CD14-positive monocyte (primary cell): ENCODE results near the gene CTSD. TPM values are rescaled to one million over a fixed set of nuclear protein-coding genes. Genes with fewer than 3 reads are reported as not detected.

Experiments used
- DNase-seq, 3 donors: peaks; one replicate each; pipeline ENCODE4 v3.0.0-alpha.2; 2011 to 2022
- H2AFZ ChIP-seq: 2 replicates; pipeline ENCODE4 v1.6.0; 2012; ENCODE audit warnings: mild to moderate bottlenecking, low read depth, low read length, inconsistent platforms; ENCODE audit not compliant: insufficient read depth, poor library complexity, severe bottlenecking
- H3K27ac ChIP-seq, 2 donors: 1 replicate in 1 of 2; 2 replicates in 1 of 2; pipeline ENCODE4 v1.5.1; 2012 to 2013; ENCODE audit warnings: low read length in 2 of 2, control low read depth in 1 of 2, inconsistent platforms in 1 of 2, low read depth in 1 of 2, mild to moderate bottlenecking in 1 of 2
- H3K27me3 ChIP-seq, 2 donors: one replicate each; pipeline versions ENCODE4 v1.6.0 to v1.6.1; 2011 to 2013; ENCODE audit warnings: low read length in 2 of 2; ENCODE audit not compliant: control insufficient read depth in 2 of 2, insufficient read depth in 2 of 2
- H3K36me3 ChIP-seq, 2 donors: replicated peaks in 1 of 2; 1 replicate in 1 of 2; 2 replicates in 1 of 2; pipeline versions ENCODE4 v1.5.1 to v1.6.1; 2012 to 2013; ENCODE audit warnings: low read length in 2 of 2, control low read depth in 1 of 2, inconsistent platforms in 1 of 2, mild to moderate bottlenecking in 1 of 2; ENCODE audit not compliant: insufficient read depth in 2 of 2, control insufficient read depth in 1 of 2
- H3K4me1 ChIP-seq, 2 donors: 1 replicate in 1 of 2; 2 replicates in 1 of 2; pipeline versions ENCODE4 v1.5.1 to v1.6.1; 2012 to 2013; ENCODE audit warnings: low read length in 2 of 2, control low read depth in 1 of 2, inconsistent platforms in 1 of 2, mild to moderate bottlenecking in 1 of 2, moderate library complexity in 1 of 2; ENCODE audit not compliant: insufficient read depth in 2 of 2, control insufficient read depth in 1 of 2
- H3K4me2 ChIP-seq: replicated peaks from 2 replicates; pipeline ENCODE3; 2012; ENCODE audit warnings: low read length, moderate library complexity, mild to moderate bottlenecking; ENCODE audit not compliant: poor library complexity, severe bottlenecking; ENCODE audit errors: extremely low read depth
- H3K4me3 ChIP-seq, 3 experiments: fragments of 200-600 bp in 1 of 3; sonication (generic) in 1 of 3; replicated peaks in 1 of 3; 1 replicate in 2 of 3; 2 replicates in 1 of 3; pipeline ENCODE4 v1.5.1; 2011 to 2013; ENCODE audit warnings: low read length in 3 of 3, mild to moderate bottlenecking in 3 of 3, control low read depth in 2 of 3, low read depth in 2 of 3, inconsistent platforms in 1 of 3, moderate library complexity in 1 of 3
- H3K79me2 ChIP-seq: 2 replicates; pipeline ENCODE4 v1.6.0; 2012; ENCODE audit warnings: mild to moderate bottlenecking, control low read depth, inconsistent platforms, low read length, moderate library complexity; ENCODE audit not compliant: insufficient read depth
- H3K9ac ChIP-seq: 2 replicates; pipeline ENCODE4 v1.6.0; 2017; ENCODE audit warnings: low read length, mild to moderate bottlenecking; ENCODE audit not compliant: insufficient read depth, poor library complexity, severe bottlenecking
- H3K9me3 ChIP-seq, 2 donors: replicated peaks in 1 of 2; 1 replicate in 1 of 2; 2 replicates in 1 of 2; pipeline versions ENCODE4 v1.5.1 to v1.6.1; 2012 to 2013; ENCODE audit warnings: low read length in 2 of 2, control low read depth in 1 of 2; ENCODE audit not compliant: control insufficient read depth in 1 of 2, insufficient read depth in 1 of 2
- H4K20me1 ChIP-seq: 2 replicates; pipeline ENCODE4 v1.6.0; 2012; ENCODE audit warnings: mild to moderate bottlenecking, low read length, control low read depth, moderate library complexity; ENCODE audit not compliant: insufficient read depth
- H3K27ac Mint-ChIP-seq, 7 donors: one replicate each; pipeline ENCODE4 v1.8.0; 2020; ENCODE audit warnings: mild to moderate bottlenecking in 7 of 7, mixed read lengths in 7 of 7, moderate library complexity in 6 of 7, inconsistent platforms in 2 of 7
- H3K27me3 Mint-ChIP-seq, 3 donors: one replicate each; pipeline ENCODE4 v1.8.0; 2021 to 2022; ENCODE audit warnings: low read depth in 3 of 3, mild to moderate bottlenecking in 3 of 3, mixed read lengths in 3 of 3, moderate library complexity in 3 of 3, inconsistent platforms in 1 of 3
- H3K36me3 Mint-ChIP-seq, 2 donors: one replicate each; pipeline ENCODE4 v1.8.0; 2020; ENCODE audit warnings: mixed read lengths in 2 of 2, inconsistent platforms in 1 of 2, mild to moderate bottlenecking in 1 of 2
- H3K4me1 Mint-ChIP-seq: one replicate; pipeline ENCODE4 v1.8.0; 2020; ENCODE audit warnings: mild to moderate bottlenecking, mixed read lengths
- H3K4me3 Mint-ChIP-seq, 2 donors: one replicate each; pipeline ENCODE4 v1.8.0; 2020; ENCODE audit warnings: mild to moderate bottlenecking in 2 of 2, mixed read lengths in 2 of 2, moderate library complexity in 1 of 2
- H3K9me3 Mint-ChIP-seq, 7 donors: one replicate each; pipeline ENCODE4 v1.8.0; 2020 to 2022; ENCODE audit warnings: mixed read lengths in 7 of 7, mild to moderate bottlenecking in 6 of 7, moderate library complexity in 6 of 7, inconsistent platforms in 2 of 7
- CTCF ChIP-seq: fragments of 200-600 bp; IDR thresholded peaks from one replicate; pipeline ENCODE4 v1.8.0; 2022; ENCODE audit warnings: antibody characterized with exemption, mild to moderate bottlenecking
- WGBS: methylation state at CpG from one replicate; pipeline ENCODE4 v1.1.5; 2013; ENCODE audit warnings: missing lambda C conversion rate; ENCODE audit not compliant: insufficient coverage; 5-methylcytosine and 5-hydroxymethylcytosine counted together
- intact Hi-C, 2 donors: fragments of 100-400 bp; cut with micrococcal nuclease; formaldehyde crosslinking; loops; one replicate each; pipeline versions ENCODE4 v1.15.0 to v1.15.1; 2023
- polyA plus RNA-seq, 3 donors: library from polyadenylated mRNA; depleted of rRNA in 1 of 3; unstranded in 2 of 3; stranded (reverse) in 1 of 3; fragments of 300-500 nt in 2 of 3; fragments of >200 nt in 1 of 3; fragmentation: Illumina TruSeq in 2 of 3; gene quantifications; 1 replicate in 2 of 3; 2 replicates in 1 of 3; pipeline ENCODE4 v1.2.3, GENCODE V29; 2012 to 2021

The CTSD gene
- polyA plus RNA-seq, 3 donors = 835 to 1,372 (median 855) TPM

DNA sequence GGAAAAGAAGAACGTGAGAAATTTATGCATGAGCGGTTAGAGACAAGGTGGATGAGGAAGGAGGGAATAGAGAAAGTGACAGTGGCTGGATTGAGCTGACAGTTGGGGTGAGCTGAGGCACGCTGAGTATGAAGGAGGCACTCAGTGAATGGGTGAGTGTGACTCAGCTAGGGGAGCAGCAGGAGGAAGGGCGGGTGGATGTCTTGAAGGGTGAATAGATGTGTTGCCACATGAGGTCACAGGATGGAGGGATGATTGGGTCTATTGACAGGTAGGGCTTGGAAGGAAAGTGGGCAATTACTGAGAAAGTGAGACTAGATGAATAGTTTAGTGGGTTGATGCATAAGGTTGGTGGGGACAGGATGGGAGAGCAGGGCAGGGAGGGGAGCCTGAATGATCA is 21.4 kb downstream of the CTSD start:
- no peak for TF ChIP-seq CTCF
- no peaks in the 10 kb centered on the region for H3K79me2 ChIP-seq
- H3K27ac ChIP-seq = no peak overlapping the region
- H3K4me3 ChIP-seq = no peak overlapping the region
- Mint-ChIP-seq H3K9me3 (peaks cover 5 to 15% (median 10%) of the 10 kb centered on the region in 7 donors), H3K36me3 (peaks cover under 1 to 15% of the 10 kb centered on the region in 2 donors), H3K27ac (no peak overlapping the region), H3K4me3 (no peak overlapping the region), H3K27me3 (peaks cover 28 to 42% (median 39%) of the 10 kb centered on the region in 3 donors), H3K4me1 (peaks cover 13% of the 10 kb centered on the region)
- WGBS = 80% methylated on average over 4 of the region's 4 CpGs
- peaks cover 8 to 12% of the 10 kb centered on the region in 2 donors for H3K9me3 ChIP-seq
- H3K27me3 ChIP-seq = peaks cover 5 to 40% of the 10 kb centered on the region in 2 donors
- H4K20me1 ChIP-seq = peaks cover 10% of the 10 kb centered on the region
- intact Hi-C loops = loop anchor here in 1 of 2 donors (5.0 kb wide), 1 partner anchor 90 kb away; the partner anchor contains the start of gene SYT8
- H3K36me3 ChIP-seq = no peaks in the 10 kb centered on the region
- H3K9ac ChIP-seq = no peak overlapping the region
- H3K4me1 ChIP-seq = peaks cover 11 to 16% of the 10 kb centered on the region in 2 donors
- no peak for DNase-seq
- no peak overlapping the region for H2AFZ ChIP-seq
- H3K4me2 ChIP-seq = no peak overlapping the region

DNA sequence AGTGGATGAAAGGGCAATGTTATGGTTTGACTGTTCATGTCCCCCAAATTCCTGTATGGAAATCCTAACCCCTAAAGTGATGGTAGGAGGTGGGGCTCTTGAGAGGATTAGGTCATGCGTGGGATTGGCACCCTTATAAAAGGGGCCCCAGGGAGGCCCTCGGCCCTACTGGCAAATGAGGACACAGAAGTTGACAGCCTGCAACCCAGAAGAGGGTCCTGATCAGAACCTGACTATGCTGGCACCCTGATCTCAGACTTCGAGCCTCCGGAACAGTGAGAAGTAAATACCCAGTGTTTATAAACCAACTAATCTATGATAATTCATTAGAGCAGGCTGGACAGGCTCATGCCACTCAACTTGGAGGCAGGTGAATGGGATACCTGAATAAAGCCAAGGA is 22.0 kb downstream of the CTSD start:
- Histone ChIP-seq H3K27me3 (peaks cover 5 to 38% of the 10 kb centered on the region in 2 donors), H2AFZ (no peak overlapping the region), H3K4me2 (no peak overlapping the region), H4K20me1 (peaks cover 4% of the 10 kb centered on the region), H3K9ac (no peak overlapping the region), H3K9me3 (peaks cover 10 to 17% of the 10 kb centered on the region in 2 donors), H3K27ac (no peak overlapping the region), H3K79me2 (no peaks in the 10 kb centered on the region), H3K36me3 (no peaks in the 10 kb centered on the region), H3K4me3 (no peak overlapping the region), H3K4me1 (peaks cover 6 to 10% of the 10 kb centered on the region in 2 donors)
- Mint-ChIP-seq H3K27me3 (peaks cover 29 to 36% (median 35%) of the 10 kb centered on the region in 3 donors), H3K27ac (no peak overlapping the region), H3K36me3 (peaks cover 0 to 15% of the 10 kb centered on the region in 2 donors), H3K4me1 (peaks cover 8% of the 10 kb centered on the region), H3K9me3 (peaks cover 8 to 21% (median 15%) of the 10 kb centered on the region in 7 donors), H3K4me3 (no peak overlapping the region)
- no peak for TF ChIP-seq CTCF
- WGBS = 60% methylated on average over 1 of the region's 4 CpGs
- no peak for DNase-seq
- intact Hi-C loops = loop anchor here in 1 of 2 donors (5.0 kb wide), 1 partner anchor 91 kb away; the partner anchor contains the start of gene SYT8
